Suprapubic skin (tissue), 3 donors: ENCODE data around the gene KYAT1.

ENCODE experiments used
- POLR2A ChIP-seq, 2 donors: fragments of 450-650 bp; IDR thresholded peaks; one replicate each; pipeline ENCODE4 v1.6.1; 2017; ENCODE audit warnings: antibody characterized with exemption in 2 of 2, mild to moderate bottlenecking in 2 of 2, moderate library complexity in 2 of 2
- TF ChIP-seq, protein P1 (sequence below), 2 donors: fragments of 200-600 bp in 1 of 2; fragments of 450-650 bp in 1 of 2; sonication (generic) in 1 of 2; IDR thresholded peaks; one replicate each; pipeline ENCODE4 v1.5.1; 2016 to 2019; ENCODE audit warnings: antibody characterized with exemption in 2 of 2, mild to moderate bottlenecking in 1 of 2, moderate library complexity in 1 of 2

DNA sequence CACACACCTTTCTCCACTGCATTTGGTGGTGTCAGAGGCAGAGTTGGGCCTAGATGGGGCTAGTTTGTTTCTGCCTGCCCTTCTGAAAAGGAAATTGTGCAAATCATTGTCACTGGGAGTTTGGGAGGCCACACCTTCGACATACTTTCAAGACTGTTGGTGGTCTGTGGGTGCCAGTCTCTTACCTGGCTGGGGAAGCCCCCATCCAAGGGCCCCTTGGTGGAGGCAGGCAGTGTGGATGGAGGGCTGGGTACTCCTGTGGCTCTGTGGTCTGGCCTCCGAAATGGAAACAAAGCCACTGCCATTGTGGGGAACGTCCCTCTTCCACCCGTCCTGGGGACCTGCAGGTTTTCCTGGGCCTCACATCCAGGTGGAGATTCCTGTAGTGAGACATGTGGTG is 28.1 kb upstream of the KYAT1 start:
- no peak for TF ChIP-seq POLR2A (IDR thresholded peaks at IDR 0.05)
- TF ChIP-seq, protein P1, sequence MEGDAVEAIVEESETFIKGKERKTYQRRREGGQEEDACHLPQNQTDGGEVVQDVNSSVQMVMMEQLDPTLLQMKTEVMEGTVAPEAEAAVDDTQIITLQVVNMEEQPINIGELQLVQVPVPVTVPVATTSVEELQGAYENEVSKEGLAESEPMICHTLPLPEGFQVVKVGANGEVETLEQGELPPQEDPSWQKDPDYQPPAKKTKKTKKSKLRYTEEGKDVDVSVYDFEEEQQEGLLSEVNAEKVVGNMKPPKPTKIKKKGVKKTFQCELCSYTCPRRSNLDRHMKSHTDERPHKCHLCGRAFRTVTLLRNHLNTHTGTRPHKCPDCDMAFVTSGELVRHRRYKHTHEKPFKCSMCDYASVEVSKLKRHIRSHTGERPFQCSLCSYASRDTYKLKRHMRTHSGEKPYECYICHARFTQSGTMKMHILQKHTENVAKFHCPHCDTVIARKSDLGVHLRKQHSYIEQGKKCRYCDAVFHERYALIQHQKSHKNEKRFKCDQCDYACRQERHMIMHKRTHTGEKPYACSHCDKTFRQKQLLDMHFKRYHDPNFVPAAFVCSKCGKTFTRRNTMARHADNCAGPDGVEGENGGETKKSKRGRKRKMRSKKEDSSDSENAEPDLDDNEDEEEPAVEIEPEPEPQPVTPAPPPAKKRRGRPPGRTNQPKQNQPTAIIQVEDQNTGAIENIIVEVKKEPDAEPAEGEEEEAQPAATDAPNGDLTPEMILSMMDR (IDR thresholded peaks at IDR 0.05): no peak
